ENCODE measurements around the gene KMT2C. TPM values are rescaled to one million over a fixed set of nuclear protein-coding genes. Genes with fewer than 3 reads are reported as not detected.
A peak's percentile ranks its signal among the peaks of the same experiment; 100 is the strongest.
"Not testable (repeated sequence)": the region's sequence is repeated elsewhere in the genome, so short reads cannot be mapped to it uniquely, and the experiment has no call there.

Gene KMT2C
- total RNA-seq, 3 donors from 2014 or later (not counting 1 experiment from before 2014, with no cell fraction given): 159 to 177 (median 167) TPM

GRCh38 chr7:152459724-152460251 is 24.0 kb upstream of the KMT2C start:
- H3K27ac ChIP-seq (ENCODE audit: low read length): no peak overlapping the region
- no peak for ATAC-seq
- intact Hi-C loops (cut with micrococcal nuclease): loop anchor here (5.0 kb wide), 1 partner anchor 218 kb away; the partner anchor contains the start of gene XRCC2

DNA sequence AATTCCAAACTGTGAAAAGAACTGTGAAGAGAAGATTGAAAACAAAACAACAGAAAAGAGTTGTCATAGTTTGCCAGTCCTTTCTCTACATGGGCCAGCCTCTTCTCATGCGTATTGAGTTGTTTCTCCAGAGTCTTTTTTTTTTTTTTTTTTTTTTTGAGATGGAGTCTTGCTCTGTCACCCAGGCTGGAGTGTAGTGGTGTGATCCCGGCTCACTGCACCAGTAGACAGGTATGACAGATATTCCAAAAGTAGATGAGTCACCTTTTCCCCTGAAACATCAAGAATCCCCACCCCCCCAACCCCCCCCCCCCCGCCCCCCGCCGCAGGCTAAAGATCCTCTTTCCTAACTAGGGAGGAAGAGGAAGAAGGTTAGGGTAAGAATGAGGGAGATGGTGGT is 15.6 kb upstream of the KMT2C start:
- TF ChIP-seq, protein P1, sequence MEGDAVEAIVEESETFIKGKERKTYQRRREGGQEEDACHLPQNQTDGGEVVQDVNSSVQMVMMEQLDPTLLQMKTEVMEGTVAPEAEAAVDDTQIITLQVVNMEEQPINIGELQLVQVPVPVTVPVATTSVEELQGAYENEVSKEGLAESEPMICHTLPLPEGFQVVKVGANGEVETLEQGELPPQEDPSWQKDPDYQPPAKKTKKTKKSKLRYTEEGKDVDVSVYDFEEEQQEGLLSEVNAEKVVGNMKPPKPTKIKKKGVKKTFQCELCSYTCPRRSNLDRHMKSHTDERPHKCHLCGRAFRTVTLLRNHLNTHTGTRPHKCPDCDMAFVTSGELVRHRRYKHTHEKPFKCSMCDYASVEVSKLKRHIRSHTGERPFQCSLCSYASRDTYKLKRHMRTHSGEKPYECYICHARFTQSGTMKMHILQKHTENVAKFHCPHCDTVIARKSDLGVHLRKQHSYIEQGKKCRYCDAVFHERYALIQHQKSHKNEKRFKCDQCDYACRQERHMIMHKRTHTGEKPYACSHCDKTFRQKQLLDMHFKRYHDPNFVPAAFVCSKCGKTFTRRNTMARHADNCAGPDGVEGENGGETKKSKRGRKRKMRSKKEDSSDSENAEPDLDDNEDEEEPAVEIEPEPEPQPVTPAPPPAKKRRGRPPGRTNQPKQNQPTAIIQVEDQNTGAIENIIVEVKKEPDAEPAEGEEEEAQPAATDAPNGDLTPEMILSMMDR (IDR thresholded peaks at IDR 0.05): no peak
- DNase-seq (no peak), ATAC-seq (no peak)
- no peaks in the 10 kb centered on the region for H3K36me3 ChIP-seq (ENCODE audit: control insufficient read depth, insufficient read depth, low read length)
- intact Hi-C loops (cut with micrococcal nuclease): no loop called here
- H3K27me3 ChIP-seq (ENCODE audit: control insufficient read depth, insufficient read depth, low read length): no peaks in the 10 kb centered on the region
- Mint-ChIP-seq H3K27me3 (ENCODE audit: low read depth in 2 of 2) (no peaks in the 10 kb centered on the region), H3K9me3 (no peaks in the 10 kb centered on the region), H3K4me1 (peaks cover 5 to 12% of the 10 kb centered on the region in 2 donors), H3K27ac (no peak overlapping the region), H3K36me3 (no peaks in the 10 kb centered on the region), H3K4me3 (no peak overlapping the region)
- H3K27ac ChIP-seq (ENCODE audit: low read length): no peak overlapping the region
- H3K4me1 ChIP-seq (ENCODE audit: control insufficient read depth, insufficient read depth, low read length): peaks cover 7% of the 10 kb centered on the region
- H3K4me3 ChIP-seq (ENCODE audit: low read length): no peak overlapping the region
- H3K9me3 ChIP-seq (ENCODE audit: control insufficient read depth, insufficient read depth, low read length): no peaks in the 10 kb centered on the region
- WGBS (ENCODE audit: insufficient coverage): no CpG with 5 or more reads among the region's 5 CpGs

More at GRCh38 chr7:152459724-152460251, 24.0 kb upstream of the KMT2C start:
- Histone ChIP-seq H3K9me3 (ENCODE audit: control insufficient read depth, insufficient read depth, low read length) (no peaks in the 10 kb centered on the region), H3K36me3 (ENCODE audit: control insufficient read depth, insufficient read depth, low read length) (no peaks in the 10 kb centered on the region), H3K4me1 (ENCODE audit: control insufficient read depth, insufficient read depth, low read length) (peaks cover 16% of the 10 kb centered on the region), H3K27me3 (ENCODE audit: control insufficient read depth, insufficient read depth, low read length) (no peaks in the 10 kb centered on the region), H3K4me3 (ENCODE audit: low read length) (no peak overlapping the region)
- TF ChIP-seq, protein P1 (IDR thresholded peaks at IDR 0.05): no peak
- H3K4me1 Mint-ChIP-seq: peaks cover 2 to 15% of the 10 kb centered on the region in 2 donors
- no peak overlapping the region for H3K27ac Mint-ChIP-seq
- H3K4me3 Mint-ChIP-seq: no peak overlapping the region
- H3K9me3 Mint-ChIP-seq: no peaks in the 10 kb centered on the region
- no peak for DNase-seq
- WGBS (ENCODE audit: insufficient coverage): 43% methylated on average over 5 of the region's 5 CpGs
- H3K27me3 Mint-ChIP-seq (ENCODE audit: low read depth in 2 of 2): no peaks in the 10 kb centered on the region
- H3K36me3 Mint-ChIP-seq: no peaks in the 10 kb centered on the region

- H3K9me3 Mint-ChIP-seq; H3K27me3 ChIP-seq (ENCODE audit: control insufficient read depth, insufficient read depth, low read length); H3K4me3 Mint-ChIP-seq; intact Hi-C loops (cut with micrococcal nuclease); H3K4me1 ChIP-seq (ENCODE audit: control insufficient read depth, insufficient read depth, low read length); H3K4me3 ChIP-seq (ENCODE audit: low read length); H3K27me3 Mint-ChIP-seq (ENCODE audit: low read depth in 2 of 2); H3K36me3 Mint-ChIP-seq; H3K27ac ChIP-seq (ENCODE audit: low read length); H3K36me3 ChIP-seq (ENCODE audit: control insufficient read depth, insufficient read depth, low read length); DNase-seq; H3K9me3 ChIP-seq (ENCODE audit: control insufficient read depth, insufficient read depth, low read length); H3K27ac Mint-ChIP-seq: not testable (repeated sequence)
- 97% methylated on average over 19 of the region's 19 CpGs for WGBS (ENCODE audit: insufficient coverage)
- ATAC-seq: peak in 1 of 3 donors; percentile 10
- peaks cover 5 to 12% of the 10 kb centered on the region in 2 donors for H3K4me1 Mint-ChIP-seq
Measured at GRCh38 chr7:152445386-152446008, 9.7 kb upstream of the KMT2C start.

DNA sequence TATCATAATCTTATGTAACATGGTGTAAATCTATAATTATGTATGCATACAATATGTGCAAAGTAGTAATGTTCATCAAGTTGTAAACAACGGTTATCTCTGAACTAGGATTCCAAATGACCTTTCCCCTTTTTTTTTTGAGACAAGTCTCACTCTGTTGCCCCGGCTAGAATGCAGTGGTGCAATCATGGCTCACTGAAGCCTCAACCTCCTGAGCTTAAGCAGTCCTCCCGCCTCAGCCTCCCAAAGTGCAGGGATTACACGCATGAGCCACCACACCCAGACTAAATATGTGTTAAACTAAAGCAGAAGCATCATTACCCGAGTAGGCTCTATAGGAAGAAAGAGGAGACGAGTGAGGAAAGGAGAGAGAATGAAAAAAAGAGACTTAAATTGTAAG is 7.8 kb upstream of the KMT2C start:
- Histone ChIP-seq H3K4me3 (ENCODE audit: low read length) (no peak overlapping the region), H3K27ac (ENCODE audit: low read length) (no peak overlapping the region), H3K4me1 (ENCODE audit: control insufficient read depth, insufficient read depth, low read length) (peaks cover 7% of the 10 kb centered on the region), H3K27me3 (ENCODE audit: control insufficient read depth, insufficient read depth, low read length) (no peaks in the 10 kb centered on the region), H3K9me3 (ENCODE audit: control insufficient read depth, insufficient read depth, low read length) (no peaks in the 10 kb centered on the region), H3K36me3 (ENCODE audit: control insufficient read depth, insufficient read depth, low read length) (no peaks in the 10 kb centered on the region)
- ATAC-seq (no peak), DNase-seq (no peak)
- WGBS (ENCODE audit: insufficient coverage): 84% methylated on average over 6 of the region's 6 CpGs
- no peaks in the 10 kb centered on the region for H3K36me3 Mint-ChIP-seq
- TF ChIP-seq, protein P1 (IDR thresholded peaks at IDR 0.05): no peak
- no peak overlapping the region for H3K27ac Mint-ChIP-seq
- intact Hi-C loops (cut with micrococcal nuclease): no loop called here
- peaks cover 5 to 11% of the 10 kb centered on the region in 2 donors for H3K4me1 Mint-ChIP-seq
- H3K4me3 Mint-ChIP-seq: no peak overlapping the region
- H3K9me3 Mint-ChIP-seq: no peaks in the 10 kb centered on the region
- H3K27me3 Mint-ChIP-seq (ENCODE audit: low read depth in 2 of 2): peaks cover 0 to 8% of the 10 kb centered on the region in 2 donors

Measured in natural killer cell (primary cell).